C4-2B (cell line): ENCODE data around the gene TAF1D.
"Not testable (repeated sequence)": the region's sequence is repeated elsewhere in the genome, so short reads cannot be mapped to it uniquely, and the experiment has no call there.

Experiments
- H3K27ac ChIP-seq: fragments of 450-650 bp; 2 replicates; pipeline ENCODE4 v1.5.1; 2017
- ZFX ChIP-seq: fragments of 450-650 bp; IDR thresholded peaks from 2 replicates; pipeline ENCODE4 v1.6.1; 2017
- TF ChIP-seq, protein P1 (sequence below): fragments of 450-650 bp; conservative IDR thresholded peaks from 2 replicates; pipeline ENCODE4 v1.5.1; 2017; ENCODE audit warnings: mild to moderate bottlenecking

Gene TAF1D

DNA sequence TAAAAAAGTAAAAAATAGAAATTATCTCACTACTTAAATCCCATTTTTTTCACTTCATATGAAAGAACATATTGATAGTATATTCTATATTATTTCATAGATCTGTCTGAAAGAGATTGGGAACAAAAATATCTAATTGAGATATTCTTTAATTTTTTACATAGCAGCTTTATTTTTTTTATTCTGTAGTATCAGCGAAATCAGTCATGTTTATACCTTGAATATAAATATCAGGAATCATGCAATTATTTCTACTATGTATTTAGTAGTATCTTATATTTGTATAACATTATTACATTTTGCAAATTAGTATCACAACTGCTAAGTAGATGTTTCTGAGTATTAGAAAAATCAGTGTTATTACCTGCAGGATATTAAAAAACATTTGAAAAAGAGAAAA is 20.6 kb upstream of the TAF1D start:
- no peak overlapping the region for H3K27ac ChIP-seq
- TF ChIP-seq ZFX, result no peak
- TF ChIP-seq, protein P1, sequence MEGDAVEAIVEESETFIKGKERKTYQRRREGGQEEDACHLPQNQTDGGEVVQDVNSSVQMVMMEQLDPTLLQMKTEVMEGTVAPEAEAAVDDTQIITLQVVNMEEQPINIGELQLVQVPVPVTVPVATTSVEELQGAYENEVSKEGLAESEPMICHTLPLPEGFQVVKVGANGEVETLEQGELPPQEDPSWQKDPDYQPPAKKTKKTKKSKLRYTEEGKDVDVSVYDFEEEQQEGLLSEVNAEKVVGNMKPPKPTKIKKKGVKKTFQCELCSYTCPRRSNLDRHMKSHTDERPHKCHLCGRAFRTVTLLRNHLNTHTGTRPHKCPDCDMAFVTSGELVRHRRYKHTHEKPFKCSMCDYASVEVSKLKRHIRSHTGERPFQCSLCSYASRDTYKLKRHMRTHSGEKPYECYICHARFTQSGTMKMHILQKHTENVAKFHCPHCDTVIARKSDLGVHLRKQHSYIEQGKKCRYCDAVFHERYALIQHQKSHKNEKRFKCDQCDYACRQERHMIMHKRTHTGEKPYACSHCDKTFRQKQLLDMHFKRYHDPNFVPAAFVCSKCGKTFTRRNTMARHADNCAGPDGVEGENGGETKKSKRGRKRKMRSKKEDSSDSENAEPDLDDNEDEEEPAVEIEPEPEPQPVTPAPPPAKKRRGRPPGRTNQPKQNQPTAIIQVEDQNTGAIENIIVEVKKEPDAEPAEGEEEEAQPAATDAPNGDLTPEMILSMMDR, result no peak

DNA sequence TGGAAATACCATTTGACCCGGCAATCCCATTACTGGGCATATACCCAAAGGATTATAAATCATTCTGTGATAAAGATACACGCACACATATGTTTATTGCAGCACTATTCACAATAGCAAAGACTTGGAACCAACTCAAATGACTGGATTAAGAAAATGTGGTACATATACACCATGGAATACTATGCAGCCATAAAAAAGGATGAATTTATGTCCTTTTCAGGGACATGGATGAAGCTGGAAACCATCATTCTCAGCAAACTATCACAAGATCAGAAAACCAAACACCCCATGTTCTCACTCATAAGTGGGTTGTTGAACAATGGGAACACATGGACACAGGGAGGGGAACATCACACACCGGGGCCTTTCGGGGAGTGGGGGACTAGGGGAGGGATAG is 17.8 kb upstream of the TAF1D start:
- not testable (repeated sequence) for H3K27ac ChIP-seq

DNA sequence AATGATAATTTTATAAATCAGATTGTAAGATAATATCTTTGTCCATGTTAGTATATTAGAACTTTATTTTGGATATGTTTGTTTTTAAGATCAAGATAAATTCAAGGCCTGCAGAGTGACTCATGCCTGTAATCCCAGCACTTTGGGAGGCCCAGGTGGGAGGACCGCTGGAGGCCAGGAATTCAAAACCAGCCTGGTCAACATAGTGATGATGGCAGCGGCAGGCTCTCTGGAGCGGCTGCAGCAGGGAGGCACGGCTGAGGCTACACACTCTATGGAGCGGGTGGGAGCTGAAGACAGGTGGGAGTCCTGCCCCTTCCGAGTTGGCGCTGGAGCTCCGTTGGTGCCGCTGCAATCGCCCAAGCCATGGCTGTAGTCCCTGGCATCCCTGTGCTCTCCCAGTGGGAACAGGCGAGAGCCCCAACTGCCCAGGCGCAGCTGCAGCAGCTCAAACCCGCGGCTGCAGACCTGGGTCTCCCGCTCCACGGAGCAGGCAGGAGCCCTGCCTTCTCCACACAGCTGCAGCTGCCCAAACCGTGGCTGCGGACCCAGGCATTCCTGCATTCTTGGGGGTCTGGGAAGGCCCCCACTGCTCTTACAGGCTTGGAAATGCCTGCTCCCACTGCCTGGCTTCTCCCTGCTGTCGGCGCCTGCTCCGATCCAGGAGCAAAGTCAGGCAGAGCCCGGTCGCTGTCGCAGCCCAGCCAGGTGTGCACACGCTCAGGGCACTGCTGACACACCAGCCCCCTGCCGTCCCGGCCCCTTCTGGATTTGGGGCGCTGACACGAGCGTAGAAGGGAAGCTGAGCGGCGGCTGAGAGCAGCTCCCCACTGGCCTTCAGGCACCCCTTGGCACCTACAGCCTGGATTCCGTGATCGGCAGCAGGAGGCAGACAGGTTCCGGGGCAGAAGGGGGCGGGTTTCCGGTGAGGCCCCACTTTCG is 16.9 kb upstream of the TAF1D start:
- no peak for TF ChIP-seq ZFX
- TF ChIP-seq, protein P1, result no peak
- H3K27ac ChIP-seq, result no peak overlapping the region

DNA sequence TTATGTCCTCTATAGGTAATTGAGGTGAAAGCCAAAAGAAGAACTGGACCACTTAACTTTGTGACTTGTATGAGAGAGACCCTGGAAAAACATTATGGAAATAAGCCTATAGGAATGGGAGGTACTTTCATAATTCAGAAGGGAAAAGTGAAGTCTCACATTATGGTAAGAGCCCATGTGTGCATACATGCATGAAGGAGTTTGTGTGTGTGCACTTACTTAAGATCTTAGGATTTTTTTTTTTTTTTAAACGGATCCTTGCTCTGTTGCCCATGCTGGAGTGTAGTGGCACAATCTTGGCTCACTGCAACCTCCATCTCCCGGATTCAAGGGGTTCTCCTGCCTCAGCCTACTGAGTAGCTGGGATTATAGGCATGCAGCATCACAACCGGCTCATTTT is 16.0 kb upstream of the TAF1D start:
- TF ChIP-seq, protein P1, result no peak
- H3K27ac ChIP-seq, result no peak overlapping the region

- TF ChIP-seq ZFX, result no peak
- TF ChIP-seq, protein P1, result no peak
- no peak overlapping the region for H3K27ac ChIP-seq
These were observed 15.5 kb upstream of the TAF1D start for GRCh38 chr11:93756748-93757147.

DNA sequence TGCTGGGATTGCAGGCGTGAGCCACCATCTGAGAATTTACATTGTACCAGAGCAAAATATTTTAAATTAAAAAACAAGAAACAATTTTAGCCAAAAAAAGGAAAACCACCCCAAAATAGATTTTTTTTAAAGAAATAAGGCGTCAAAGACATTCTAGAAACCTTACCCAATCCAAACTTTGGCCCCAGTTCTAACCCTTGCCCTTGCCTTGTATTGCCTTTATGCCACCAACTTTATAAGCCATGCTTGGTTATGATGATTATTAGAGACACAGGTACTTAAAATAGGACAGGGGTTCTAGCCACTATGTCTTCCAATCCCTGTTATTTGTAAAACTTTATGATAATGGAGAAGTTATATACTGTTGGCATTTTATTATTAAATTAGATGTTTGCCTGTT is 11.9 kb upstream of the TAF1D start:
- no peak overlapping the region for H3K27ac ChIP-seq
- no peak for TF ChIP-seq ZFX
- TF ChIP-seq, protein P1, result no peak

- TF ChIP-seq, protein P1, result no peak
- no peak for TF ChIP-seq ZFX
- H3K27ac ChIP-seq, result no peak overlapping the region
These were observed 9.7 kb upstream of the TAF1D start for GRCh38 chr11:93751001-93751400.

- no peak overlapping the region for H3K27ac ChIP-seq
- TF ChIP-seq, protein P1, result no peak
- TF ChIP-seq ZFX, result no peak
These were observed 5.8 kb upstream of the TAF1D start for GRCh38 chr11:93747122-93747521.
